Upper lobe of left lung (tissue), 6 donors: Measurements from ENCODE around the gene HCAR3. TPM values are rescaled to one million over a fixed set of nuclear protein-coding genes. Genes with fewer than 3 reads are reported as not detected.
A peak's percentile ranks its signal among the peaks of the same experiment; 100 is the strongest.

Source experiments
- ATAC-seq, 2 donors: fragments of 200-7000 bp; cut with Tn5 transposase; one replicate each; pipeline ENCODE4 v1.9.1; 2022; ENCODE audit warnings: mild to moderate bottlenecking in 2 of 2, moderate library complexity in 2 of 2; ENCODE audit not compliant: low FRiP score in 2 of 2
- DNase-seq, 2 donors: peaks; one replicate each; pipeline ENCODE4 v3.0.0-alpha.2; 2019 to 2020
- H3K27ac ChIP-seq, 4 donors: fragments of 200-600 bp; sonication (generic); one replicate each; pipeline ENCODE4 v1.5.1; 2016 to 2019
- H3K27me3 ChIP-seq, 4 donors: fragments of 200-600 bp; sonication (generic); one replicate each; pipeline ENCODE4 v1.5.1; 2017 to 2019
- H3K36me3 ChIP-seq, 4 donors: fragments of 200-600 bp; sonication (generic); one replicate each; pipeline ENCODE4 v1.5.1; 2016 to 2019
- H3K4me1 ChIP-seq, 4 donors: fragments of 200-600 bp; sonication (generic); one replicate each; pipeline ENCODE4 v1.5.1; 2018 to 2019
- H3K4me3 ChIP-seq, 4 donors: fragments of 200-600 bp; sonication (generic); one replicate each; pipeline ENCODE4 v1.5.1; 2017 to 2019; ENCODE audit warnings: mild to moderate bottlenecking in 2 of 4, moderate library complexity in 1 of 4
- H3K9me3 ChIP-seq, 4 donors: fragments of 200-600 bp; sonication (generic); one replicate each; pipeline ENCODE4 v1.5.1; 2018 to 2019
- CTCF ChIP-seq, 6 experiments: fragments of 450-650 bp in 4 of 6; fragments of 200-600 bp in 2 of 6; sonication (generic) in 2 of 6; IDR thresholded peaks; one replicate each; pipeline ENCODE4 v1.5.1; 2016 to 2019; ENCODE audit warnings: antibody characterized with exemption in 6 of 6
- EP300 ChIP-seq, 4 donors: sonication (generic); formaldehyde crosslinking; IDR thresholded peaks; one replicate each; pipeline ENCODE4 v1.5.1; 2017; ENCODE audit warnings: antibody characterized with exemption in 4 of 4, control low read depth in 2 of 4
- POLR2A ChIP-seq, 4 donors: fragments of 450-650 bp; IDR thresholded peaks; one replicate each; pipeline ENCODE4 v1.5.1; 2016 to 2017; ENCODE audit warnings: antibody characterized with exemption in 4 of 4, mild to moderate bottlenecking in 2 of 4
- POLR2AphosphoS5 ChIP-seq, 2 donors: sonication (generic); formaldehyde crosslinking; IDR thresholded peaks; one replicate each; pipeline ENCODE4 v1.5.1; 2017; ENCODE audit warnings: antibody characterized with exemption in 2 of 2
- WGBS, 2 donors: methylation state at CpG; one replicate each; pipeline ENCODE4 v1.1.5; 2017 to 2018; 5-methylcytosine and 5-hydroxymethylcytosine counted together
- total RNA-seq, 6 donors: library from RNA; depleted of rRNA in 4 of 6; stranded (reverse); fragments of >200 nt in 4 of 6; gene quantifications; one replicate each; pipeline versions ENCODE4 v1.1.0 to v1.2.1, GENCODE V29; 2016 to 2021
- donor health status: DM: no; HTN: no; CAD: no; lungs with moderate emphysema.
- donor health status: DM: no; HTN: yes; CAD: no; lungs with severe emphysema.

HCAR3 gene
- total RNA-seq, 6 donors from 2014 or later, result 1.0 to 8.0 (median 3.0) TPM

- Histone ChIP-seq H3K27me3 (no peaks in the 10 kb centered on the region), H3K4me1 (peaks cover 16 to 28% (median 23%) of the 10 kb centered on the region in 4 donors), H3K4me3 (no peak overlapping the region), H3K9me3 (no peaks in the 10 kb centered on the region), H3K36me3 (peaks cover 0 to 8% (median 0%) of the 10 kb centered on the region in 4 donors), H3K27ac (no peak overlapping the region)
- no peak for DNase-seq
- WGBS, 2 donors, result 75 to 76% methylated on average over 6 of the region's 6 CpGs
- TF ChIP-seq CTCF (IDR thresholded peaks at IDR 0.05) (no peak), POLR2A (IDR thresholded peaks at IDR 0.05) (no peak), EP300 (IDR thresholded peaks at IDR 0.05) (no peak), POLR2AphosphoS5 (IDR thresholded peaks at IDR 0.05) (no peak)
- no peak for ATAC-seq
Measured at GRCh38 chr12:122749569-122750332, 33.1 kb upstream of the HCAR3 start.

- ATAC-seq, result no peak
- DNase-seq, result no peak
- peaks cover 6 to 17% (median 12%) of the 10 kb centered on the region in 4 donors for H3K4me1 ChIP-seq
- no peak overlapping the region for H3K4me3 ChIP-seq
- no peak overlapping the region for H3K27ac ChIP-seq
- H3K36me3 ChIP-seq, result no peaks in the 10 kb centered on the region
- TF ChIP-seq EP300 (IDR thresholded peaks at IDR 0.05) (no peak), CTCF (IDR thresholded peaks at IDR 0.05) (no peak), POLR2A (IDR thresholded peaks at IDR 0.05) (no peak), POLR2AphosphoS5 (IDR thresholded peaks at IDR 0.05) (no peak)
- no peaks in the 10 kb centered on the region for H3K9me3 ChIP-seq
- 77% methylated on average over 9 of the region's 9 CpGs for WGBS, 2 donors
- no peaks in the 10 kb centered on the region for H3K27me3 ChIP-seq
Measured at GRCh38 chr12:122747224-122748135, 30.9 kb upstream of the HCAR3 start.

- no peak overlapping the region for H3K4me3 ChIP-seq
- DNase-seq (peak in 1 of 2 donors; percentile 70), ATAC-seq (peak in 1 of 2 donors; percentile 64)
- H3K9me3 ChIP-seq, result no peaks in the 10 kb centered on the region
- H3K27me3 ChIP-seq, result no peaks in the 10 kb centered on the region
- no peaks in the 10 kb centered on the region for H3K4me1 ChIP-seq
- H3K27ac ChIP-seq, result peak overlapping the region in 2 of 4 donors; percentile 49 to 67
- TF ChIP-seq POLR2AphosphoS5 (IDR thresholded peaks at IDR 0.05), result peak in 1 of 2 donors; percentile 25
- TF ChIP-seq POLR2A (IDR thresholded peaks at IDR 0.05), result no peak
- TF ChIP-seq EP300 (IDR thresholded peaks at IDR 0.05), result peak in 1 of 4 donors; percentile 21
- no peak for TF ChIP-seq CTCF (IDR thresholded peaks at IDR 0.05)
- WGBS, 2 donors, result 70 to 88% methylated on average over 6 to 7 of the region's 7 CpGs
- H3K36me3 ChIP-seq, result no peaks in the 10 kb centered on the region
Measured at GRCh38 chr12:122743895-122744525, 27.4 kb upstream of the HCAR3 start.

GRCh38 chr12:122740351-122740750 lies 23.7 kb upstream of the HCAR3 start:
- WGBS, 2 donors, result 89 to 96% methylated on average over 7 of the region's 7 CpGs
- no peaks in the 10 kb centered on the region for H3K9me3 ChIP-seq
- TF ChIP-seq CTCF (IDR thresholded peaks at IDR 0.05) (no peak), POLR2AphosphoS5 (IDR thresholded peaks at IDR 0.05) (no peak), EP300 (IDR thresholded peaks at IDR 0.05) (no peak), POLR2A (IDR thresholded peaks at IDR 0.05) (no peak)
- ATAC-seq, result no peak
- no peak overlapping the region for H3K4me3 ChIP-seq
- no peak for DNase-seq
- no peaks in the 10 kb centered on the region for H3K36me3 ChIP-seq
- no peaks in the 10 kb centered on the region for H3K4me1 ChIP-seq
- H3K27me3 ChIP-seq, result no peaks in the 10 kb centered on the region
- no peak overlapping the region for H3K27ac ChIP-seq
